ENCODE results near the gene TLR10.

- TF ChIP-seq CTCF (IDR thresholded peaks at IDR 0.05) (no peak), POLR2A (IDR thresholded peaks at IDR 0.05) (no peak)
Observed at GRCh38 chr4:38751341-38752010, 31.3 kb downstream of the TLR10 start.

All from ovary (tissue), 3 donors.